Ovary (tissue), 3 donors: ENCODE data around the gene PRLR.

Experiments used
- CTCF ChIP-seq, 3 donors: fragments of 450-650 bp in 2 of 3; fragments of 200-600 bp in 1 of 3; IDR thresholded peaks; one replicate each; pipeline versions ENCODE4 v1.5.1 to v1.8.0; 2016 to 2022; ENCODE audit warnings: antibody characterized with exemption in 3 of 3, mild to moderate bottlenecking in 1 of 3
- EP300 ChIP-seq: sonication (generic); formaldehyde crosslinking; IDR thresholded peaks from one replicate; pipeline ENCODE4 v1.6.1; 2017; ENCODE audit warnings: antibody characterized with exemption
- POLR2A ChIP-seq: fragments of 450-650 bp; IDR thresholded peaks from one replicate; pipeline ENCODE4 v1.6.1; 2017; ENCODE audit warnings: antibody characterized with exemption, mild to moderate bottlenecking, moderate library complexity
- donor health status: DM: no; HTN: no; CAD: no.

- TF ChIP-seq CTCF (IDR thresholded peaks at IDR 0.05), result no peak
- no peak for TF ChIP-seq POLR2A
- no peak for TF ChIP-seq EP300
Measured at GRCh38 chr5:35016174-35017051, 213.9 kb downstream of the PRLR start.
